Caco-2 (cell line): ENCODE data around the gene POLR3B. TPM values are rescaled to one million over a fixed set of nuclear protein-coding genes. Genes with fewer than 3 reads are reported as not detected.

Source experiments
- BruUV-seq: library from RNA; stranded (reverse); fragments of 400-500 nt; replicated peaks from 2 replicates; lab custom pipeline; 2021; lab: Mats Ljungman, UMichigan
- CTCF ChIA-PET: fragments of 300-600 bp; sonication (Branson Sonifier 250); formaldehyde crosslinking; loops from one replicate; lab custom pipeline; 2022; ENCODE audit warnings: antibody characterized with exemption; lab: Charles Lee
- POLR2A ChIA-PET: fragments of 300-600 bp; sonication (Branson Sonifier 250); formaldehyde crosslinking; loops from one replicate; lab custom pipeline; 2022; ENCODE audit warnings: antibody characterized with exemption; lab: Charles Lee
- DNase-seq, 2 experiments: peaks; one replicate each; pipeline versions ENCODE4 v3.0.0 to v3.0.0-alpha.2; 2020 to 2022
- H3K27me3 ChIP-seq: replicated peaks from 2 replicates; pipeline ENCODE4 v1.6.0; 2011; ENCODE audit warnings: low read length; ENCODE audit not compliant: control insufficient read depth, insufficient read depth
- H3K36me3 ChIP-seq: 2 replicates; pipeline ENCODE4 v1.5.1; 2011; ENCODE audit warnings: low read length; ENCODE audit not compliant: control insufficient read depth, insufficient read depth
- H3K4me1 ChIP-seq: fragments of 250-450 bp; sonication (Bioruptor Pico); 2 replicates; pipeline ENCODE4 v1.5.1; 2020; ENCODE audit warnings: mild to moderate bottlenecking
- H3K4me3 ChIP-seq: 2 replicates; pipeline ENCODE4 v1.5.1; 2011; ENCODE audit warnings: low read depth, mild to moderate bottlenecking, control low read depth, low read length
- H3K9me3 ChIP-seq: fragments of 250-450 bp; sonication (Bioruptor Pico); 2 replicates; pipeline ENCODE4 v1.5.1; 2020; ENCODE audit warnings: mild to moderate bottlenecking, moderate library complexity
- H3K27ac Mint-ChIP-seq: one replicate; pipeline ENCODE4 v1.8.0; 2022; ENCODE audit warnings: mixed read lengths; ENCODE audit not compliant: unreplicated experiment
- H3K27me3 Mint-ChIP-seq: one replicate; pipeline ENCODE4 v1.8.0; 2022; ENCODE audit warnings: mixed read lengths; ENCODE audit not compliant: insufficient read depth, unreplicated experiment
- H3K36me3 Mint-ChIP-seq: one replicate; pipeline ENCODE4 v1.8.0; 2022; ENCODE audit warnings: mild to moderate bottlenecking, mixed read lengths; ENCODE audit not compliant: insufficient read depth, unreplicated experiment
- H3K4me1 Mint-ChIP-seq: one replicate; pipeline ENCODE4 v1.8.0; 2022; ENCODE audit warnings: low read depth, mixed read lengths; ENCODE audit not compliant: unreplicated experiment
- H3K4me3 Mint-ChIP-seq: one replicate; pipeline ENCODE4 v1.8.0; 2022; ENCODE audit warnings: mild to moderate bottlenecking, moderate library complexity, mixed read lengths; ENCODE audit not compliant: unreplicated experiment
- H3K9me3 Mint-ChIP-seq: one replicate; pipeline ENCODE4 v1.8.0; 2022; ENCODE audit warnings: mixed read lengths; ENCODE audit not compliant: unreplicated experiment
- CTCF ChIP-seq, 2 experiments: fragments of 200-600 bp in 1 of 2; IDR thresholded peaks; 1 replicate in 1 of 2; 2 replicates in 1 of 2; pipeline versions ENCODE4 v1.5.1 to v1.8.0; 2011 to 2022; ENCODE audit warnings: antibody characterized with exemption in 1 of 2, control low read depth in 1 of 2, inconsistent platforms in 1 of 2, low read depth in 1 of 2, low read length in 1 of 2, mild to moderate bottlenecking in 1 of 2, moderate library complexity in 1 of 2; ENCODE audit not compliant: insufficient read depth in 1 of 2, severe bottlenecking in 1 of 2, unreplicated experiment in 1 of 2
- intact Hi-C: fragments of 100-400 bp; cut with micrococcal nuclease; formaldehyde crosslinking; loops from one replicate; pipeline ENCODE4 v1.10.0; 2022; ENCODE audit not compliant: unreplicated experiment
- total RNA-seq: library from RNA; stranded (reverse); gene quantifications from 2 replicates; pipeline ENCODE4 v1.2.3, GENCODE V29; 2022

POLR3B gene
- total RNA-seq, 1 experiment from 2014 or later, result 13.9 TPM

GRCh38 chr12:106333010-106333409, 24.5 kb upstream of the POLR3B start:
- Mint-ChIP-seq H3K9me3 (no peaks in the 10 kb centered on the region), H3K27me3 (no peaks in the 10 kb centered on the region), H3K4me1 (no peaks in the 10 kb centered on the region), H3K27ac (no peak overlapping the region), H3K4me3 (no peak overlapping the region), H3K36me3 (no peaks in the 10 kb centered on the region)
- no peak for TF ChIP-seq CTCF (IDR thresholded peaks at IDR 0.05; ENCODE audit: insufficient read depth in 1 of 2, low read depth in 1 of 2, low read length in 1 of 2, severe bottlenecking in 1 of 2, unreplicated experiment in 1 of 2)
- no peak for DNase-seq
- Histone ChIP-seq H3K4me3 (no peak overlapping the region), H3K9me3 (no peaks in the 10 kb centered on the region), H3K36me3 (no peaks in the 10 kb centered on the region), H3K4me1 (no peaks in the 10 kb centered on the region), H3K27me3 (no peaks in the 10 kb centered on the region)
- ChIA-PET CTCF (no interaction called here), POLR2A (no interaction called here)
- intact Hi-C loops, result no loop called here
- no TSS peak for BruUV-seq

DNA sequence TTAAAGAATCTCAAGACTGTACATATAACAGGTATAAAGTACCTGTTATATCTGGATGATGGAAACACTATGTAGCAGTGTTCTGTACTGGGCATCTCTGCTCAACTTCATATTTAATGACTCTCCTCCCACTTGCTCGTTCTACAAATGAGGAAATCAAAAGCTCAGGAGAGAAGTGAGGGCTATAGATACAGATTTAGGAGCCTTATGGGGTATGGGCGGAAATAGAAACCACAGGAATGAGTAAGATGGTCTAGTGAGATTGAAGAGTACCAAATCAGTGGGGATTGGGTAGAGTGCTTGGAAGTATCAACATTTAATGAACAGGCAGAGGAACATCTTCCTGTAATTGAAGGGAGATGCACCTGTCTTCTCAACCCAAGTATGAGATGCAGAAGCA, 23.8 kb upstream of the POLR3B start:
- H3K4me1 ChIP-seq, result no peaks in the 10 kb centered on the region
- Mint-ChIP-seq H3K27ac (no peak overlapping the region), H3K9me3 (no peaks in the 10 kb centered on the region), H3K36me3 (no peaks in the 10 kb centered on the region), H3K4me1 (no peaks in the 10 kb centered on the region), H3K27me3 (no peaks in the 10 kb centered on the region), H3K4me3 (no peak overlapping the region)
- no peaks in the 10 kb centered on the region for H3K9me3 ChIP-seq
- ChIA-PET CTCF (no interaction called here), POLR2A (no interaction called here)
- TF ChIP-seq CTCF (IDR thresholded peaks at IDR 0.05; ENCODE audit: insufficient read depth in 1 of 2, low read depth in 1 of 2, low read length in 1 of 2, severe bottlenecking in 1 of 2, unreplicated experiment in 1 of 2), result no peak
- intact Hi-C loops, result no loop called here
- DNase-seq, result no peak
- H3K36me3 ChIP-seq, result no peaks in the 10 kb centered on the region
- H3K27me3 ChIP-seq, result no peaks in the 10 kb centered on the region
- H3K4me3 ChIP-seq, result no peak overlapping the region
- BruUV-seq, result no TSS peak

GRCh38 chr12:106341086-106341877, 16.3 kb upstream of the POLR3B start:
- no peak overlapping the region for H3K4me3 Mint-ChIP-seq
- no peaks in the 10 kb centered on the region for H3K4me1 ChIP-seq
- TF ChIP-seq CTCF (IDR thresholded peaks at IDR 0.05; ENCODE audit: insufficient read depth in 1 of 2, low read depth in 1 of 2, low read length in 1 of 2, severe bottlenecking in 1 of 2, unreplicated experiment in 1 of 2), result no peak
- intact Hi-C loops, result no loop called here
- DNase-seq, result no peak
- H3K27me3 ChIP-seq, result no peaks in the 10 kb centered on the region
- H3K36me3 ChIP-seq, result no peaks in the 10 kb centered on the region
- H3K4me3 ChIP-seq, result no peak overlapping the region
- ChIA-PET CTCF (no interaction called here), POLR2A (no interaction called here)
- no TSS peak for BruUV-seq
- no peaks in the 10 kb centered on the region for H3K36me3 Mint-ChIP-seq
- H3K27me3 Mint-ChIP-seq, result no peaks in the 10 kb centered on the region
- no peaks in the 10 kb centered on the region for H3K4me1 Mint-ChIP-seq
- H3K9me3 Mint-ChIP-seq, result no peaks in the 10 kb centered on the region
- no peaks in the 10 kb centered on the region for H3K9me3 ChIP-seq
- no peak overlapping the region for H3K27ac Mint-ChIP-seq
